Measurements from ENCODE around the gene DAAM1. TPM values are rescaled to one million over a fixed set of nuclear protein-coding genes. Genes with fewer than 3 reads are reported as not detected.
A peak's percentile ranks its signal among the peaks of the same experiment; 100 is the strongest.

DAAM1 gene
- total RNA-seq, 2 experiments from 2014 or later, result 30.1 to 72.8 TPM

- no peak for DNase-seq (ENCODE audit: low spot score)
- no peaks in the 10 kb centered on the region for H3K9me3 ChIP-seq (ENCODE audit: low read length)
- peaks cover 14% of the 10 kb centered on the region; the same call in 1 of the 2 replicates for H3K79me2 ChIP-seq (ENCODE audit: insufficient read depth, low read depth, low read length)
- intact Hi-C loops (cut with micrococcal nuclease; ENCODE audit: unreplicated experiment), result no loop called here
- ChIA-PET POLR2A (interaction anchor here (0.8 to 4.1 kb wide), 2 partner anchors 10 to 11 kb away, joined by 3 to 26 read pairs; no protein-coding TSS in a partner anchor), CTCF (ENCODE audit: unreplicated experiment) (no interaction called here)
- no peak overlapping the region for H3K27ac ChIP-seq (ENCODE audit: low read depth, low read length, poor library complexity, severe bottlenecking)
- no TSS peak for BruUV-seq (replicated peaks)
- no peak overlapping the region for H3K4me3 ChIP-seq (ENCODE audit: low read depth, low read length, poor library complexity, severe bottlenecking)
- peaks cover 37% of the 10 kb centered on the region for H3K4me1 ChIP-seq (ENCODE audit: insufficient read depth, low read length, poor library complexity, severe bottlenecking)
- H3K4me2 ChIP-seq (ENCODE audit: low read length), result no peak overlapping the region
- H2AFZ ChIP-seq (ENCODE audit: low read length), result no peak overlapping the region
- no peaks in the 10 kb centered on the region for H3K9me2 ChIP-seq (ENCODE audit: insufficient read depth, low read length)
- H4K20me1 ChIP-seq (ENCODE audit: insufficient read depth, low read length), result no peaks in the 10 kb centered on the region
- peaks cover 81% of the 10 kb centered on the region for H3K36me3 ChIP-seq (ENCODE audit: insufficient read depth, low read length)
- TF ChIP-seq EZH2phosphoT487 (IDR thresholded peaks at IDR 0.05; ENCODE audit: borderline replicate concordance, low read depth, low read length), result no peak
- TF ChIP-seq, protein P1, sequence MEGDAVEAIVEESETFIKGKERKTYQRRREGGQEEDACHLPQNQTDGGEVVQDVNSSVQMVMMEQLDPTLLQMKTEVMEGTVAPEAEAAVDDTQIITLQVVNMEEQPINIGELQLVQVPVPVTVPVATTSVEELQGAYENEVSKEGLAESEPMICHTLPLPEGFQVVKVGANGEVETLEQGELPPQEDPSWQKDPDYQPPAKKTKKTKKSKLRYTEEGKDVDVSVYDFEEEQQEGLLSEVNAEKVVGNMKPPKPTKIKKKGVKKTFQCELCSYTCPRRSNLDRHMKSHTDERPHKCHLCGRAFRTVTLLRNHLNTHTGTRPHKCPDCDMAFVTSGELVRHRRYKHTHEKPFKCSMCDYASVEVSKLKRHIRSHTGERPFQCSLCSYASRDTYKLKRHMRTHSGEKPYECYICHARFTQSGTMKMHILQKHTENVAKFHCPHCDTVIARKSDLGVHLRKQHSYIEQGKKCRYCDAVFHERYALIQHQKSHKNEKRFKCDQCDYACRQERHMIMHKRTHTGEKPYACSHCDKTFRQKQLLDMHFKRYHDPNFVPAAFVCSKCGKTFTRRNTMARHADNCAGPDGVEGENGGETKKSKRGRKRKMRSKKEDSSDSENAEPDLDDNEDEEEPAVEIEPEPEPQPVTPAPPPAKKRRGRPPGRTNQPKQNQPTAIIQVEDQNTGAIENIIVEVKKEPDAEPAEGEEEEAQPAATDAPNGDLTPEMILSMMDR (conservative IDR thresholded peaks at IDR 0.05; ENCODE audit: low read length), result 0 out of 2 replicates have a peak, but pooled peaks have one; percentile 8
These were observed 105.6 kb downstream of the DAAM1 start for GRCh38 chr14:59293935-59294661.

GRCh38 chr14:59294662-59294992 lies 106.2 kb downstream of the DAAM1 start:
- no peak overlapping the region for H2AFZ ChIP-seq (ENCODE audit: low read length)
- no peak for TF ChIP-seq EZH2phosphoT487 (IDR thresholded peaks at IDR 0.05; ENCODE audit: borderline replicate concordance, low read depth, low read length)
- TF ChIP-seq, protein P1 (conservative IDR thresholded peaks at IDR 0.05; ENCODE audit: low read length), result no peak
- no peaks in the 10 kb centered on the region for H3K9me3 ChIP-seq (ENCODE audit: low read length)
- no peak overlapping the region for H3K4me3 ChIP-seq (ENCODE audit: low read depth, low read length, poor library complexity, severe bottlenecking)
- intact Hi-C loops (cut with micrococcal nuclease; ENCODE audit: unreplicated experiment), result no loop called here
- peaks cover 20% of the 10 kb centered on the region; the same call in 1 of the 2 replicates for H3K79me2 ChIP-seq (ENCODE audit: insufficient read depth, low read depth, low read length)
- ChIA-PET POLR2A (interaction anchor here (0.6 to 4.1 kb wide), 2 partner anchors 10 to 19 kb away, joined by 3 to 26 read pairs; no protein-coding TSS in a partner anchor), CTCF (ENCODE audit: unreplicated experiment) (no interaction called here)
- H4K20me1 ChIP-seq (ENCODE audit: insufficient read depth, low read length), result no peaks in the 10 kb centered on the region
- peaks cover 42% of the 10 kb centered on the region for H3K4me1 ChIP-seq (ENCODE audit: insufficient read depth, low read length, poor library complexity, severe bottlenecking)
- no peak overlapping the region for H3K27ac ChIP-seq (ENCODE audit: low read depth, low read length, poor library complexity, severe bottlenecking)
- no peak overlapping the region for H3K4me2 ChIP-seq (ENCODE audit: low read length)
- BruUV-seq (replicated peaks), result no TSS peak
- no peak for DNase-seq (ENCODE audit: low spot score)
- no peaks in the 10 kb centered on the region for H3K9me2 ChIP-seq (ENCODE audit: insufficient read depth, low read length)
- H3K36me3 ChIP-seq (ENCODE audit: insufficient read depth, low read length), result peaks cover 84% of the 10 kb centered on the region

GRCh38 chr14:59295951-59296350 lies 107.5 kb downstream of the DAAM1 start:
- H4K20me1 ChIP-seq (ENCODE audit: insufficient read depth, low read length), result no peaks in the 10 kb centered on the region
- peaks cover 56% of the 10 kb centered on the region for H3K4me1 ChIP-seq (ENCODE audit: insufficient read depth, low read length, poor library complexity, severe bottlenecking)
- no peak for TF ChIP-seq EZH2phosphoT487 (IDR thresholded peaks at IDR 0.05; ENCODE audit: borderline replicate concordance, low read depth, low read length)
- TF ChIP-seq, protein P1 (conservative IDR thresholded peaks at IDR 0.05; ENCODE audit: low read length), result no peak
- ChIA-PET POLR2A (interaction anchor here (0.6 to 4.1 kb wide), 5 partner anchors 9 to 136 kb away, joined by 3 to 26 read pairs (median 3); no protein-coding TSS in a partner anchor), CTCF (ENCODE audit: unreplicated experiment) (interaction anchor here (0.7 kb wide), 1 partner anchor 9 kb away, joined by 3 read pairs; no protein-coding TSS in a partner anchor)
- H3K79me2 ChIP-seq (ENCODE audit: insufficient read depth, low read depth, low read length), result peaks cover 33% of the 10 kb centered on the region; the same call in 1 of the 2 replicates
- BruUV-seq (replicated peaks), result no TSS peak
- no peak overlapping the region for H3K4me2 ChIP-seq (ENCODE audit: low read length)
- no peak for DNase-seq (ENCODE audit: low spot score)
- no peaks in the 10 kb centered on the region for H3K9me2 ChIP-seq (ENCODE audit: insufficient read depth, low read length)
- intact Hi-C loops (cut with micrococcal nuclease; ENCODE audit: unreplicated experiment), result no loop called here
- H3K36me3 ChIP-seq (ENCODE audit: insufficient read depth, low read length), result peaks cover 84% of the 10 kb centered on the region
- no peak overlapping the region for H2AFZ ChIP-seq (ENCODE audit: low read length)
- H3K4me3 ChIP-seq (ENCODE audit: low read depth, low read length, poor library complexity, severe bottlenecking), result no peak overlapping the region
- H3K9me3 ChIP-seq (ENCODE audit: low read length), result no peaks in the 10 kb centered on the region
- peak overlapping the region; percentile 8 for H3K27ac ChIP-seq (ENCODE audit: low read depth, low read length, poor library complexity, severe bottlenecking)

All from OCI-LY7 (cell line).